HS-5 (cell line): ENCODE results near the gene TENM3.

ENCODE experiments used
- DNase-seq: peaks from one replicate; pipeline ENCODE4 v3.0.0-alpha.2; 2012; ENCODE audit warnings: low read depth

Gene TENM3

GRCh38 chr4:182288534-182288933 is 45.3 kb downstream of the TENM3 start:
- DNase-seq, result no peak

GRCh38 chr4:182289809-182290208 is 46.6 kb downstream of the TENM3 start:
- no peak for DNase-seq

GRCh38 chr4:182291175-182291574 is 48.0 kb downstream of the TENM3 start:
- no peak for DNase-seq

- DNase-seq, result no peak
Measured at GRCh38 chr4:182291597-182292270, 48.5 kb downstream of the TENM3 start.

GRCh38 chr4:182292612-182293011 is 49.4 kb downstream of the TENM3 start:
- no peak for DNase-seq

- no peak for DNase-seq
Measured at GRCh38 chr4:182293691-182294255, 50.6 kb downstream of the TENM3 start.

GRCh38 chr4:182294451-182294850 is 51.2 kb downstream of the TENM3 start:
- no peak for DNase-seq

- no peak for DNase-seq
Measured at GRCh38 chr4:182297659-182298058, 54.5 kb downstream of the TENM3 start.

GRCh38 chr4:182301736-182302135 is 58.5 kb downstream of the TENM3 start:
- DNase-seq, result no peak

GRCh38 chr4:182303847-182304246 is 60.6 kb downstream of the TENM3 start:
- no peak for DNase-seq

- DNase-seq, result no peak
Measured at GRCh38 chr4:182306792-182307507, 63.7 kb downstream of the TENM3 start.

- DNase-seq, result peak; percentile 75
Measured at GRCh38 chr4:182307746-182308145, 64.5 kb downstream of the TENM3 start.

GRCh38 chr4:182309877-182310276 is 66.7 kb downstream of the TENM3 start:
- DNase-seq, result no peak

- no peak for DNase-seq
Measured at GRCh38 chr4:182310316-182310715, 67.1 kb downstream of the TENM3 start.

- DNase-seq, result no peak
Measured at GRCh38 chr4:182310962-182311361, 67.8 kb downstream of the TENM3 start.

- DNase-seq, result no peak
Measured at GRCh38 chr4:182314537-182314936, 71.3 kb downstream of the TENM3 start.

GRCh38 chr4:182318256-182318655 is 75.1 kb downstream of the TENM3 start:
- no peak for DNase-seq

GRCh38 chr4:182320092-182320491 is 76.9 kb downstream of the TENM3 start:
- no peak for DNase-seq

- DNase-seq, result no peak
Measured at GRCh38 chr4:182320580-182320979, 77.4 kb downstream of the TENM3 start.

GRCh38 chr4:182324282-182324681 is 81.1 kb downstream of the TENM3 start:
- no peak for DNase-seq

GRCh38 chr4:182325397-182325796 is 82.2 kb downstream of the TENM3 start:
- no peak for DNase-seq

GRCh38 chr4:182325848-182326255 is 82.7 kb downstream of the TENM3 start:
- DNase-seq, result no peak

GRCh38 chr4:182328505-182328904 is 85.3 kb downstream of the TENM3 start:
- no peak for DNase-seq
